Activated T-cell treated with anti-CD3 and anti-CD28 coated beads, Interleukin-2, amount 50 U/mL, for 4 hours (primary cell): Measurements from ENCODE around the gene DARS1. TPM values are rescaled to one million over a fixed set of nuclear protein-coding genes. Genes with fewer than 3 reads are reported as not detected.
A peak's percentile ranks its signal among the peaks of the same experiment; 100 is the strongest.

Source experiments
- ATAC-seq, 2 donors: fragments of 200-7000 bp; cut with Tn5 transposase; one replicate each; pipeline ENCODE4 v1.10.0; 2021
- DNase-seq: peaks from one replicate; pipeline ENCODE4 v3.0.0-alpha.2; 2020
- H3K27me3 Mint-ChIP-seq: one replicate; pipeline ENCODE4 v1.8.0; 2021; ENCODE audit warnings: low read depth, mixed read lengths
- H3K36me3 Mint-ChIP-seq: one replicate; pipeline ENCODE4 v1.8.0; 2022; ENCODE audit warnings: mixed read lengths; ENCODE audit not compliant: insufficient read depth
- H3K4me1 Mint-ChIP-seq: one replicate; pipeline ENCODE4 v1.8.0; 2021; ENCODE audit warnings: low read depth, mixed read lengths
- H3K4me3 Mint-ChIP-seq: one replicate; pipeline ENCODE4 v1.8.0; 2021; ENCODE audit warnings: mild to moderate bottlenecking, moderate library complexity, mixed read lengths
- H3K9me3 Mint-ChIP-seq: one replicate; pipeline ENCODE4 v1.8.0; 2021; ENCODE audit warnings: mixed read lengths
- total RNA-seq, 3 donors: library from RNA; stranded (reverse); gene quantifications; one replicate each; pipeline ENCODE4 v1.2.1, GENCODE V29; 2021

DARS1 gene
- total RNA-seq, 3 donors from 2014 or later = 97.8 to 107 (median 103) TPM

GRCh38 chr2:136006658-136007057 is 21.2 kb upstream of the DARS1 start:
- no peak overlapping the region for H3K4me3 Mint-ChIP-seq
- no peak for ATAC-seq
- peaks cover 5% of the 10 kb centered on the region for H3K36me3 Mint-ChIP-seq
- H3K9me3 Mint-ChIP-seq = no peaks in the 10 kb centered on the region
- H3K27me3 Mint-ChIP-seq = no peaks in the 10 kb centered on the region
- no peak for DNase-seq
- peaks cover 30% of the 10 kb centered on the region for H3K4me1 Mint-ChIP-seq

GRCh38 chr2:136005462-136006196 is 20.2 kb upstream of the DARS1 start:
- Mint-ChIP-seq H3K27me3 (no peaks in the 10 kb centered on the region), H3K9me3 (no peaks in the 10 kb centered on the region), H3K4me1 (peaks cover 33% of the 10 kb centered on the region), H3K4me3 (no peak overlapping the region), H3K36me3 (peaks cover 5% of the 10 kb centered on the region)
- DNase-seq (no peak), ATAC-seq (no peak)

GRCh38 chr2:136004965-136005364 is 19.5 kb upstream of the DARS1 start:
- DNase-seq = no peak
- no peaks in the 10 kb centered on the region for H3K9me3 Mint-ChIP-seq
- H3K36me3 Mint-ChIP-seq = peaks cover 5% of the 10 kb centered on the region
- ATAC-seq = no peak
- no peak overlapping the region for H3K4me3 Mint-ChIP-seq
- peaks cover 37% of the 10 kb centered on the region for H3K4me1 Mint-ChIP-seq
- no peaks in the 10 kb centered on the region for H3K27me3 Mint-ChIP-seq

- DNase-seq (no peak), ATAC-seq (no peak)
- H3K4me1 Mint-ChIP-seq = peaks cover 21% of the 10 kb centered on the region
- peaks cover 5% of the 10 kb centered on the region for H3K36me3 Mint-ChIP-seq
- no peaks in the 10 kb centered on the region for H3K9me3 Mint-ChIP-seq
- no peak overlapping the region for H3K4me3 Mint-ChIP-seq
- H3K27me3 Mint-ChIP-seq = no peaks in the 10 kb centered on the region
Measured at GRCh38 chr2:136001131-136001530, 15.7 kb upstream of the DARS1 start.

- Mint-ChIP-seq H3K9me3 (no peaks in the 10 kb centered on the region), H3K36me3 (peaks cover 5% of the 10 kb centered on the region), H3K4me3 (no peak overlapping the region), H3K27me3 (no peaks in the 10 kb centered on the region), H3K4me1 (peaks cover 17% of the 10 kb centered on the region)
- ATAC-seq (no peak), DNase-seq (no peak)
Measured at GRCh38 chr2:136000502-136000901, 15.1 kb upstream of the DARS1 start.

- Mint-ChIP-seq H3K4me3 (no peak overlapping the region), H3K27me3 (no peaks in the 10 kb centered on the region), H3K9me3 (no peaks in the 10 kb centered on the region), H3K4me1 (peaks cover 17% of the 10 kb centered on the region), H3K36me3 (peaks cover 5% of the 10 kb centered on the region)
- DNase-seq (no peak), ATAC-seq (no peak)
Measured at GRCh38 chr2:135999899-136000298, 14.5 kb upstream of the DARS1 start.

- H3K4me3 Mint-ChIP-seq = no peak overlapping the region
- peaks cover 3% of the 10 kb centered on the region for H3K36me3 Mint-ChIP-seq
- DNase-seq (no peak), ATAC-seq (no peak)
- no peaks in the 10 kb centered on the region for H3K27me3 Mint-ChIP-seq
- peaks cover 14% of the 10 kb centered on the region for H3K4me1 Mint-ChIP-seq
- H3K9me3 Mint-ChIP-seq = no peaks in the 10 kb centered on the region
Measured at GRCh38 chr2:135998879-135999278, 13.5 kb upstream of the DARS1 start.

GRCh38 chr2:135997380-135997779 is 12.0 kb upstream of the DARS1 start:
- ATAC-seq = peak in 1 of 2 donors; percentile 62
- peaks cover 1% of the 10 kb centered on the region for H3K36me3 Mint-ChIP-seq
- H3K9me3 Mint-ChIP-seq = no peaks in the 10 kb centered on the region
- peak; percentile 5 for DNase-seq
- H3K27me3 Mint-ChIP-seq = no peaks in the 10 kb centered on the region
- H3K4me3 Mint-ChIP-seq = no peak overlapping the region
- H3K4me1 Mint-ChIP-seq = peaks cover 11% of the 10 kb centered on the region

- ATAC-seq (no peak), DNase-seq (no peak)
- Mint-ChIP-seq H3K4me1 (peaks cover 9% of the 10 kb centered on the region), H3K27me3 (no peaks in the 10 kb centered on the region), H3K36me3 (peaks cover 4% of the 10 kb centered on the region), H3K9me3 (no peaks in the 10 kb centered on the region), H3K4me3 (no peak overlapping the region)
Measured at GRCh38 chr2:135996304-135996703, 10.9 kb upstream of the DARS1 start.

- H3K9me3 Mint-ChIP-seq = no peaks in the 10 kb centered on the region
- H3K4me3 Mint-ChIP-seq = no peak overlapping the region
- H3K36me3 Mint-ChIP-seq = peaks cover 7% of the 10 kb centered on the region
- H3K4me1 Mint-ChIP-seq = peaks cover 2% of the 10 kb centered on the region
- H3K27me3 Mint-ChIP-seq = no peaks in the 10 kb centered on the region
- ATAC-seq = no peak
- no peak for DNase-seq
Measured at GRCh38 chr2:135994281-135994680, 8.9 kb upstream of the DARS1 start.

GRCh38 chr2:135993421-135993820 is 8.0 kb upstream of the DARS1 start:
- H3K4me3 Mint-ChIP-seq = no peak overlapping the region
- H3K4me1 Mint-ChIP-seq = peaks cover 2% of the 10 kb centered on the region
- H3K36me3 Mint-ChIP-seq = peaks cover 9% of the 10 kb centered on the region
- DNase-seq (no peak), ATAC-seq (no peak)
- no peaks in the 10 kb centered on the region for H3K9me3 Mint-ChIP-seq
- H3K27me3 Mint-ChIP-seq = no peaks in the 10 kb centered on the region

GRCh38 chr2:135991861-135992260 is 6.4 kb upstream of the DARS1 start:
- Mint-ChIP-seq H3K4me3 (no peak overlapping the region), H3K4me1 (no peaks in the 10 kb centered on the region), H3K36me3 (peaks cover 9% of the 10 kb centered on the region), H3K9me3 (no peaks in the 10 kb centered on the region), H3K27me3 (no peaks in the 10 kb centered on the region)
- no peak for DNase-seq
- no peak for ATAC-seq

GRCh38 chr2:135987441-135987840 is 2.0 kb upstream of the DARS1 start:
- ATAC-seq = no peak
- Mint-ChIP-seq H3K27me3 (no peaks in the 10 kb centered on the region), H3K9me3 (no peaks in the 10 kb centered on the region), H3K36me3 (peaks cover 13% of the 10 kb centered on the region), H3K4me1 (peaks cover 27% of the 10 kb centered on the region), H3K4me3 (no peak overlapping the region)
- no peak for DNase-seq

- H3K4me3 Mint-ChIP-seq = peak overlapping the region; percentile 95
- no peaks in the 10 kb centered on the region for H3K9me3 Mint-ChIP-seq
- H3K4me1 Mint-ChIP-seq = peaks cover 34% of the 10 kb centered on the region
- ATAC-seq = no peak
- no peaks in the 10 kb centered on the region for H3K27me3 Mint-ChIP-seq
- DNase-seq = no peak
- H3K36me3 Mint-ChIP-seq = peaks cover 11% of the 10 kb centered on the region
Measured at GRCh38 chr2:135986507-135986906, 1.1 kb upstream of the DARS1 start.

GRCh38 chr2:135985826-135986393 is 484 bp upstream of the DARS1 start:
- peak; percentile 70 for DNase-seq
- Mint-ChIP-seq H3K27me3 (no peaks in the 10 kb centered on the region), H3K9me3 (no peaks in the 10 kb centered on the region), H3K4me3 (peak overlapping the region; percentile 95), H3K4me1 (peaks cover 39% of the 10 kb centered on the region), H3K36me3 (peaks cover 11% of the 10 kb centered on the region)
- ATAC-seq = peak; percentile 74 to 76
